ENCODE results near the gene PHACTR3.

The PHACTR3 gene

GRCh38 chr20:59784791-59785668 is 180.7 kb downstream of the PHACTR3 start:
- Histone ChIP-seq H2AFZ (ENCODE audit: low read length) (no peak overlapping the region), H3K4me3 (ENCODE audit: low read depth, low read length, poor library complexity, severe bottlenecking) (no peak overlapping the region), H3K9ac (ENCODE audit: low read length) (no peak overlapping the region), H3K9me2 (ENCODE audit: low read depth, low read length) (no peaks in the 10 kb centered on the region), H3F3A (ENCODE audit: insufficient read depth, low read length) (no peaks in the 10 kb centered on the region), H3K36me3 (ENCODE audit: insufficient read depth, low read length) (no peaks in the 10 kb centered on the region), H3K79me2 (ENCODE audit: insufficient read depth, low read length) (no peaks in the 10 kb centered on the region), H3K4me2 (ENCODE audit: low read length) (no peak overlapping the region), H3K4me1 (ENCODE audit: insufficient read depth, low read length, severe bottlenecking) (no peaks in the 10 kb centered on the region), H4K20me1 (ENCODE audit: insufficient read depth, low read length) (no peaks in the 10 kb centered on the region), H3K9me3 (ENCODE audit: low read length) (no peaks in the 10 kb centered on the region), H3K27me3 (ENCODE audit: insufficient read depth, low read length) (no peaks in the 10 kb centered on the region; the same call in 1 of the 2 replicates), H3K27ac (ENCODE audit: low read depth, low read length, poor library complexity, severe bottlenecking) (no peak overlapping the region)
- TF ChIP-seq EZH2 (IDR thresholded peaks at IDR 0.05; ENCODE audit: borderline replicate concordance, low read length), result no peak
- TF ChIP-seq, protein P1, sequence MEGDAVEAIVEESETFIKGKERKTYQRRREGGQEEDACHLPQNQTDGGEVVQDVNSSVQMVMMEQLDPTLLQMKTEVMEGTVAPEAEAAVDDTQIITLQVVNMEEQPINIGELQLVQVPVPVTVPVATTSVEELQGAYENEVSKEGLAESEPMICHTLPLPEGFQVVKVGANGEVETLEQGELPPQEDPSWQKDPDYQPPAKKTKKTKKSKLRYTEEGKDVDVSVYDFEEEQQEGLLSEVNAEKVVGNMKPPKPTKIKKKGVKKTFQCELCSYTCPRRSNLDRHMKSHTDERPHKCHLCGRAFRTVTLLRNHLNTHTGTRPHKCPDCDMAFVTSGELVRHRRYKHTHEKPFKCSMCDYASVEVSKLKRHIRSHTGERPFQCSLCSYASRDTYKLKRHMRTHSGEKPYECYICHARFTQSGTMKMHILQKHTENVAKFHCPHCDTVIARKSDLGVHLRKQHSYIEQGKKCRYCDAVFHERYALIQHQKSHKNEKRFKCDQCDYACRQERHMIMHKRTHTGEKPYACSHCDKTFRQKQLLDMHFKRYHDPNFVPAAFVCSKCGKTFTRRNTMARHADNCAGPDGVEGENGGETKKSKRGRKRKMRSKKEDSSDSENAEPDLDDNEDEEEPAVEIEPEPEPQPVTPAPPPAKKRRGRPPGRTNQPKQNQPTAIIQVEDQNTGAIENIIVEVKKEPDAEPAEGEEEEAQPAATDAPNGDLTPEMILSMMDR (IDR thresholded peaks at IDR 0.05; ENCODE audit: low read length), result no peak

DNA sequence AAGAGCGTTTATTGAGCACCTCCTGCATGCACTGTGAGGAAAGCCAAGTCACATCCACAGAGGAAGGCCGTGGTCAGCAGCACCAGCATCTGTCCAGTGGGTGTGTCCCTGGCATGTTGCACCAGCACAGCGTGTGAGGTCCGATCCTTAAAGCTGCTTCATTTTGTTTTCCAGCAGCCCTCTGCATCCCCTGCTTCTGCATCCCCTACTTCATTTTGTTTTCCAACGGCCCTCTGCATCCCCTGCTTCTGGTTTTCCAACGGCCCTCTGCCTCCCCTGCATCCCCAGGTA is 181.3 kb downstream of the PHACTR3 start:
- Histone ChIP-seq H3K4me3 (ENCODE audit: low read depth, low read length, poor library complexity, severe bottlenecking) (no peak overlapping the region), H2AFZ (ENCODE audit: low read length) (no peak overlapping the region), H3K27ac (ENCODE audit: low read depth, low read length, poor library complexity, severe bottlenecking) (no peak overlapping the region), H3K4me1 (ENCODE audit: insufficient read depth, low read length, severe bottlenecking) (no peaks in the 10 kb centered on the region), H3K9ac (ENCODE audit: low read length) (no peak overlapping the region), H3K4me2 (ENCODE audit: low read length) (no peak overlapping the region), H3F3A (ENCODE audit: insufficient read depth, low read length) (no peaks in the 10 kb centered on the region), H3K9me3 (ENCODE audit: low read length) (no peaks in the 10 kb centered on the region), H3K36me3 (ENCODE audit: insufficient read depth, low read length) (no peaks in the 10 kb centered on the region), H3K27me3 (ENCODE audit: insufficient read depth, low read length) (no peaks in the 10 kb centered on the region; the same call in 1 of the 2 replicates), H3K9me2 (ENCODE audit: low read depth, low read length) (no peaks in the 10 kb centered on the region), H3K79me2 (ENCODE audit: insufficient read depth, low read length) (no peaks in the 10 kb centered on the region), H4K20me1 (ENCODE audit: insufficient read depth, low read length) (no peaks in the 10 kb centered on the region)
- TF ChIP-seq, protein P1 (IDR thresholded peaks at IDR 0.05; ENCODE audit: low read length), result no peak
- no peak for TF ChIP-seq EZH2 (IDR thresholded peaks at IDR 0.05; ENCODE audit: borderline replicate concordance, low read length)

DNA sequence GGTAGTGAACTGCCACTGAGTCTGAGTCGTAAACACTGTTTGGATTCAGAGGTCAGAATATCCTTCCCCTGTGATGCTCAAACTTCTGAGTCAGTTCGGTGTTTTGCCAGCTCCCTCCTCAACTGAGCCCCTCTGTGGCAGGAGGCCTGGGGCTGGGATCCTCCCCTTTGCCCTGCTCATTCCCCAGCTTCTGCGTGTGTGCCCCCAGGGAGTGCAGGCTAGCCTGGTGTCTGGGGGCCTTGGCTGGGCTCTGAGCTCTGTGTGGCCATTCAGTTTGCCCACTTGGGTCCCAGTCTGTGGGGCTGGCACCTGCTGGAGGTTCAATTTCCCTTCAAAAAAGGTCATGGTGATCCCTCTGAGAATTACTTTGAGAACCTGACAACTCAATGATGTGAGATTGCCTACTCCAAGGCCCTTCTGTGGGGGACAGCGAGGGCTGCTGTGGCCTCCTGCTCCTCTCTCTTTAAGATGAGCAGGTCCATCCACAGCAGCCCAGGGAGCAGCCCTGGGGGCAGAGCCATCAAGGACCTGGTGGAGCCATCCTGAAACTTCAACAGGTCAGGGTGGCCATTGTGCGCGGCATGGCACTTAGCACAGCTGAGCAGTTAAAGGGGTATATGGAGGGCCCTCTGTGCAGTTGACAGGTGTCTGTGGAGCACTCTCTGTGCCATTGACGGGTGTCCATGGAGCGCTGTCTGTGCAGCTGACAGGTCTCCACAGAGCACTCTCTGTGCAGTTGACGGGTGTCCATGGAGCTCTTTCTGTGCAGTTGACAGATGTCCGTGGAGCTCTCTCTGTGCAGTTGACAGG is 181.9 kb downstream of the PHACTR3 start:
- Histone ChIP-seq H3K9ac (ENCODE audit: low read length) (no peak overlapping the region), H3F3A (ENCODE audit: insufficient read depth, low read length) (no peaks in the 10 kb centered on the region), H3K4me2 (ENCODE audit: low read length) (no peak overlapping the region), H2AFZ (ENCODE audit: low read length) (no peak overlapping the region), H3K27me3 (ENCODE audit: insufficient read depth, low read length) (no peaks in the 10 kb centered on the region; the same call in 1 of the 2 replicates), H3K79me2 (ENCODE audit: insufficient read depth, low read length) (no peaks in the 10 kb centered on the region), H3K27ac (ENCODE audit: low read depth, low read length, poor library complexity, severe bottlenecking) (no peak overlapping the region), H4K20me1 (ENCODE audit: insufficient read depth, low read length) (no peaks in the 10 kb centered on the region), H3K4me1 (ENCODE audit: insufficient read depth, low read length, severe bottlenecking) (no peaks in the 10 kb centered on the region), H3K36me3 (ENCODE audit: insufficient read depth, low read length) (no peaks in the 10 kb centered on the region), H3K9me3 (ENCODE audit: low read length) (no peaks in the 10 kb centered on the region), H3K9me2 (ENCODE audit: low read depth, low read length) (no peaks in the 10 kb centered on the region), H3K4me3 (ENCODE audit: low read depth, low read length, poor library complexity, severe bottlenecking) (no peak overlapping the region)
- TF ChIP-seq, protein P1 (IDR thresholded peaks at IDR 0.05; ENCODE audit: low read length), result no peak
- TF ChIP-seq EZH2 (IDR thresholded peaks at IDR 0.05; ENCODE audit: borderline replicate concordance, low read length), result no peak

All from OCI-LY1 (cell line).